NCI-H2107 (cell line): Measurements from ENCODE around the gene ZNF385A.
"Not testable (repeated sequence)": the region's sequence is repeated elsewhere in the genome, so short reads cannot be mapped to it uniquely, and the experiment has no call there.

Experiments
- DNase-seq: peaks from one replicate; lab custom pipeline; 2025; lab: John Stamatoyannopoulos, UW

The ZNF385A gene

GRCh38 chr12:54355104-54355815 lies 29.3 kb downstream of the ZNF385A start:
- DNase-seq: no peak

- DNase-seq: not testable (repeated sequence)
Measured at GRCh38 chr12:54354271-54354670, 30.3 kb downstream of the ZNF385A start.

DNA sequence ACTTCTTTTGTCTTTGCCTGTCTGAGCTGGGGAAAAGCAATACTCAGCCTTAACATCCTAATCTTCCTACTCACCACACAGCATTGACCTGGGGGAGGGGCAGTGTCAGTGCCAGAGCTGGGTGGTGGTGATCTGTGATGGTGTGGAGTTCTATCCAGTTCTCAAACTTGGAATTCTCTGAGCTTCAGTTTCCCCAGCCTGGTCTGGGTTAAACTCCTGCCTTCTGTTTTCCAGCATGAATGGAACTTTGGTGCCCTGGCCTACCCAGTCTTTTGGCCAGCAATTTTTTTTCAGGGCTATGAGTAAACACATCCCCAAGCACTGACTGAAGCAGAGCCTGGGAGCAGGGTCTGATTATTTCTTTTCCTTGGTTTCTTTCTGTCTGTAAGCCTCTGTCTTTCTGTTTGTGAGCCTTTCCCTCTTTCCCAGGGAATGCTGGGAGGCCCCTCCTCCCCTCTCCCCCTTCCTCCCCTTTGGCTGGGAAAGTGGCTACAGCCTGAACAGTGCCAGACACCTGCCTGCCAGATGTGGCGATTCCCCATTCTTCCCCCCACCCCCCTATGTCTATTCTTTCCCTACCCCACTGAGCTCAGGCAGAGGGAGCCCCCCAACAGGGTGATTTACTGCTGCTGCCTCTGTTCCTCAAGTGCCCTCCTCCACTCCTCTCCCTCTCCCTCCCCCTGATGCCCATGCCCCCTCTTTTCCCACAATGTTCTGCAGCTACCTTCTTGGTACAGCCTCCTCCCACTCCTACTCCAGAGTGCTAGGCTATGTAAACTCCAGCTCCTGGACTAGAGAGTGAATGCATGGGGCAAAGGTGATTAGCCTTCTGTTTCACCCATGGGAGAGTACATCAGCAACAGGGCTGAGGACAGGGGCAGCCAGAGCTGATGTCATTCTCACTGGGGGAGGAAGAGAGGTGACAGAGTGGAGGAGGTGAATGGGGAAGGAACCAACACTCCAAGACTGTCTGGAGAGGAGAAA lies 31.4 kb downstream of the ZNF385A start:
- peak; percentile 32 for DNase-seq

DNA sequence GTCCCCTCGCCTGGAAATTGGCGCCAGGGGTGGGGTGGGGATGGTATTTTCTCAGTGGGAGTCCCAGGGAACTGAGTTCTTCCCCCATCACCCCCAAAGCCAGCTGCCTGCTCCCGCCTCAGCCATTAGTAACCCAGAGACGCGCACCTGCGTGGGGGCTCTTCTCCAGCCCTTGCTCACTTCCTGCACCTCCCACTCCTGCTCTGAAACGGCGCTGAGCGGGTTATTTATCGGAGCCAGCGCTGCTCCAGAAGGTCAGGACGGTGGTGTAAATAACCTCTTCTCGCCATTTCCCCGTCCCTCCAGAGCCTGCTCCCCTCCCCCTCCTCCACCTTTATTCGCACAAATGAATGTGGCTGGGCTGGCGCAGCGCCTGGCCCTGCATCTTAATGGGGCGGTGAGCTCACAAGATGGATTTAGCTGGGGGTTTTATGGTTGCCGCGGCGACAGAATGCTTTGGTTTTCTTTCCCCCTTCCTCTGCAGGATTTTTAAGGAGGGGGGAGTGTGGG lies 32.5 kb downstream of the ZNF385A start:
- DNase-seq: peak; percentile 81

- DNase-seq: no peak
Measured at GRCh38 chr12:54351341-54351740, 33.2 kb downstream of the ZNF385A start.

DNA sequence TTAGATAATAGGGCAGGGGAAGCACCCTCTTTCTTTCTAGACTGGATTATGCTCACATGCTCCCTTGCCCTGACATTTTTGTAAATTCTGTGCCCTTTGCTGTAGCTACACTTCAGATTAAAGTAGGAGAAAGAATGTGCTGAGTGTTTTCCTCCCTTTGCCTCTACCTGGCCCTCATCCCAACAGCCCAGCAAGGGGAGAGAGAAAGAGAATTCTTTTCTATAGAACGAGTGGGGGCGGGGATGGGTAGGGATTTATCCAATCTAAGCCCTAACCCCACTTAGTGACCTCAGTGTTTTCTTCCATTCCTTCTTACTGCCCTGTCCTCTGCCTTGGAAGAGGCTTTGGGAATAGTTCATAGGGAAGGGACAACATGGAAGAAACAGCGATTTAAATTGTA lies 33.8 kb downstream of the ZNF385A start:
- DNase-seq: no peak

- no peak for DNase-seq
Measured at GRCh38 chr12:54349679-54350078, 34.9 kb downstream of the ZNF385A start.

DNA sequence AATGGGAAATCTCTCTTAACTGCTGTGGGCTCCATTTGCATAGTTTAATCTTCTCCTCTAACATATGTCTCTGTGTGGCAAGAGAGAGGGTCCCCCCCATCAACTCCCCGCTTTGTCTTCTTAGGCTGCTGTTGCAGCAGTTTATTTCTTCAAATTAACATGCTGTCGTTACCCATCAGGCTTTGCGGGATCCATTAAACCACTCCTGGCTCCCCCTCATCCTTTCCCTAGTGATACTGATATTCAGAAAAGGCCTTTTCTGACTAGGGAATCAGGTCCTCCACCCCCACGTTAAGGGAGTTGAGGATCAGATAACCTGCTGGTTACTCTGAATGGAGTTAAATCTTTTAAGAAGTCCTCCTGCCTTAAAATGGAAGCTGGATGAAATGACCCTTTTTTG lies 35.5 kb downstream of the ZNF385A start:
- no peak for DNase-seq

DNA sequence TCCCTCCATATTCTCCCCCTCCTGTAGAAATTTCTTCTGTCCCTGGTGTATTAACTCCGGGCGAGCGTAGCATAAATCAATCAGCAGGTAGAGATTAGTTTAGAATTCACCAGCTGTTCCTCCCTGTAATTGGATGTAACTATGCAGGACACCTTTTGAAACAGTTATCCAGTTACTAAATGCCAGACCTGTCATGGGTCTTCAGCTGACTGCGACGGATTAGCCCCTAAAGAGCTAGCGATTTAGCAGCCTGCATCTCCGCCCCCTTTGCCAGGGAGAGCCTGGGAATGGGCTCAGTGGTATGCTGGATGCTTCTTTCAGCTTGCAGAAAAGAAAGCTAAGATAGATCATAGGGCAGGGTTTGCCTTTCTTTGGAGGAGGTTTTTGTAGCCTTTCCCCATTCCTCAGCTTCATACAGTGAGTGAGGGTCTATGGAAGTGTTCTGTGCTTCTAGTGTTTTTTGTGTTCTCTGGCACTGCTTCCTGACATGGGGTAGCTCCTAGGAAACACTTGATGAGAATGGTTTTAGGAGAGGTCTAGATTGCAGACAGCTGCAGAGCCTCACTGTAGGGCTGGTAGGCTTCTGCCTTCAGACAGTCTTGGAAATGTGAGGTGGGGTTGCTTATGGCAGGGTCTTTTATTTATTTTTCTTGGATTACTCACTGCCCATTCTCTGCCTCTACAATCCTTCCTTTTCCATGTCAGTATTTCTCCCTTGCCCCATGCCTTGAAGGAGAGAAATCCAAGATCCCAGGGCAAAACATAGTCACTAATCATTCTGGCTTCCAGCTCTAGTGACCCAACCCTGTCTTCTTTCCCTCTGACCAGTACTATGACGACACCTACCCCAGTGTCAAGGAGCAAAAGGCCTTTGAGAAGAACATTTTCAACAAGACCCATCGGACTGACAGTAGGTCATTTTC lies 42.9 kb downstream of the ZNF385A start:
- DNase-seq: no peak

DNA sequence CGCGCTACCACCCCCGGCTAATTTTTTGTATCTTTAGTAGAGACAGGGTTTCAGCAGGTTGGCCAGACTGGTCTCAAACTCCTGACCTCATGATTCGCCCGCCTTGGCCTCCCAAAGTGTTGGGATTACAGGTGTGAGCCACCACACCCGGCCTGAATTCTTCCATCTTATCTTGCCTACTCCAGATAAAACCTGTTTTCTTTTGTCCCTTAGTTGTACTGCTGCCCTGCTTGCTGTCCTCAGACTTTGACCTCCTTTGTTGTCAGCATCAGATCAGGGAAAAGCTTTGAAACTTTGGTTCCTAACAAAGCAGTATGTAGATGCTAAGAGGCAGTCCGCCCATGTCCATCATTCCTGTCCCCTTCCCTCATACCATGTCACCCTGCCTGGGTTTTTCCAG lies 43.7 kb downstream of the ZNF385A start:
- no peak for DNase-seq

DNA sequence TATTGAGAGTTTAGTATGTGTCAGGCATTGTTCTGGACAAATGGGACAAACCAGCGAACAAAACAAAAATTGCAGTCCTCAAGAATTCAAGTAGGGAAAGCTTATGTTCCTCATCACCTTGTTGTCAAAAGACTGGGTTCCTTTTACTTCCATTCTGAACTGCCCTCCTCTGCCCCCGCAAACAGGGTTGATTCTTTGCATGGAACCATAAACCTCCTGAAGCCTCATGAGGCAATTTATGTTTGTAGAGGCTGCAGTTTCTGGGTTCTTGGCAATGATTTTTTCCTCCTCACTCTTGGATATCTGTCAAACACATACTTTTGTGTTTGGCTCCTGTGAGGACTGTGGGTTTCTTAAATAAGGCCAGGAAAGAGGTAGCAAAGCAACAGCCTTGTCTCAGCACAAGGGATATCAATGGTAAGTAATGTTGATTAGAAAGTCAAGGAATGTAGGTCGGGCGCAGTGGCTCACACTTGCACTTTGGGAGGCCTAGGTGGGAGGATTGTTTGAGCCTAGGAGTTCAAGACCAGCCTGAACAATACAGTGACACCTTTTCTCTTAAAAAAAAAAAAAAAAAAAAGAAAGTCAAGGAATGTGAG lies 45.7 kb downstream of the ZNF385A start:
- no peak for DNase-seq

- DNase-seq: no peak
Measured at GRCh38 chr12:54337854-54338650, 46.5 kb downstream of the ZNF385A start.

DNA sequence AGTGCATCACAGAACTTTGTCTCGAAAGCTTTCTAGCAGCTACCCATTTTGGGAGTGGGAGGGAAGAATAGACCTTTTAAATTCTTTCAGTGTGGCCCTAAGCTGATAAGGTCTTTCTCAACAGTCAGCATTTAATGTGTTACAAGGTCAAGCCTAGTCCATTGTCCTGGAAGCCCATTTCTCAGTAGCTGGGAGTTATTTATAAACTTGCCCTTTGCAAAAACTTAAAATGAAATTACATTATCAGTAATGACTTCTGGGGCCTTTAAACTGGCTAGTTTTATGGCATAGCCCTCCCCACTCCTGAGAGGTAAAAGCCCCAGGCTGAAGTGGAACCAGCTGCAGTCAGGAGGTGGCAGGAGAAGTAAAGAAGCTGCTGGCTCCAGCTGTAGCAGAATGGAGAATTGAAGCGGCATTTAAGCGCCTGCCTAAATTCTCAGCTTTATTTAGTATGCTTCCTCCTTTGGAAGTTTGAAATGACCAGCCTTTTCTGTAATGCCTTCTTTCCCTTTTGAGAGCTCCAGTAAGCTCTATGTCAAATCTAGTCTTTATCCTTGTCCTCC lies 47.2 kb downstream of the ZNF385A start:
- peak; percentile 38 for DNase-seq

- no peak for DNase-seq
Measured at GRCh38 chr12:54333420-54334034, 51.0 kb downstream of the ZNF385A start.

DNA sequence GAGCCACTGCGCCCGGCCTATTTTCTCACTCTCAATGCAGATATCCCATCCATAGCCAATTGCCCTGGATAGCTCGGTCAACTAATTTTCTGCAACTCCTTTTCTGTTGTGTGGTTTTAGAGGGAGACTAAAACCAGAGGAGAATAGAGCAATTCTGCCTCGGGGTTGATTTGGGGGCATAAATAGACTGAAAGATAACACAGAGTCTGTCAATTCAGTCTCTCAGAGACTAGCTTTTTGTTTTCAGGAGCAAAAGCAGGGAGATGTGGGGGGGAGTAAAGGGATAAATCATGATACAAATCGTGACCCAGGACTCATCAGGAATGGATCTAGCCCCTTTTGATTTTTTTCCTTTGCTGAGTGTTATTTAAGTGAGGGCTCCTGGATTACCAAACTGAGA lies 53.1 kb downstream of the ZNF385A start:
- no peak for DNase-seq

GRCh38 chr12:54330442-54330841 lies 54.1 kb downstream of the ZNF385A start:
- no peak for DNase-seq

DNA sequence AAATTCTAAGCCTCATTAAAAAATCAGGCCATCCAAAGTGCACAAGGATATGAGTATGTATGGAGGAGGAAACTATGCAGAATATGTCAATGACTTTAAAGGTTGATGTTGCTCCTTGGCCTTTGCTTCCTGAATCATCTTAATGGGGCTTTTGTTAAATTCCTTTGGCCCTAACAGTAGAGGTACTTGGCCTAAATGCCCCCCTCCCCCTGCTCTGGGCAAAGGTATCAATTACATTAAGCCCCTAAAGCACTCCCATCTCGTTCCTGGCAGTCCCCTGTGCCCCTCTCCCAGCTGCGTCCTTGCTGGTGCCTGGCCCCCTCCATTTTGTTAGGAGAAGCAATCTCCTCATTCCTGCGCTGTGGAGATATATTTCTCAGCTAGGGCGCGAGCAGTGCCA lies 54.8 kb downstream of the ZNF385A start:
- DNase-seq: no peak

- no peak for DNase-seq
Measured at GRCh38 chr12:54328595-54329337, 55.8 kb downstream of the ZNF385A start.
